ENCODE data around the gene CA4.

DNA sequence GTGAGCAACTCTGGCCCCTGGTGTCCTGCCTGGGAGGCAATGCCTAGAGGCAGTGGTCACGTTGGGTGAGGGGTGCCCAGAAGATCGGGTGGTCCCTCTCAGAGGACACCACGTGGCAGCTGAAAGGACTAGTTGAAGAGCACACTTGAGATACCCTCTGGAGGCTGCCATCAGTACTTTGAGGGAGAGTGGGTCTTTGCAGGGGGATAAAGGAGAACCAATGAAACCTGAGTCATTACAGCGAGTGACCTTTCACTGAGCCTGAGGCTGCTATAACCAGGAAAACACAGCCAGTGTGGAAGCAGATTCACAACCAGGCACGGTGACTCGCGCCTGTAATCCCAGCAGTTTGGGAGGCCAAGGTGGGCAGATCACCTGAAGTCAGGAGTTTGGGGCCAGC is 18.9 kb downstream of the CA4 start:
- TF ChIP-seq, protein P1, sequence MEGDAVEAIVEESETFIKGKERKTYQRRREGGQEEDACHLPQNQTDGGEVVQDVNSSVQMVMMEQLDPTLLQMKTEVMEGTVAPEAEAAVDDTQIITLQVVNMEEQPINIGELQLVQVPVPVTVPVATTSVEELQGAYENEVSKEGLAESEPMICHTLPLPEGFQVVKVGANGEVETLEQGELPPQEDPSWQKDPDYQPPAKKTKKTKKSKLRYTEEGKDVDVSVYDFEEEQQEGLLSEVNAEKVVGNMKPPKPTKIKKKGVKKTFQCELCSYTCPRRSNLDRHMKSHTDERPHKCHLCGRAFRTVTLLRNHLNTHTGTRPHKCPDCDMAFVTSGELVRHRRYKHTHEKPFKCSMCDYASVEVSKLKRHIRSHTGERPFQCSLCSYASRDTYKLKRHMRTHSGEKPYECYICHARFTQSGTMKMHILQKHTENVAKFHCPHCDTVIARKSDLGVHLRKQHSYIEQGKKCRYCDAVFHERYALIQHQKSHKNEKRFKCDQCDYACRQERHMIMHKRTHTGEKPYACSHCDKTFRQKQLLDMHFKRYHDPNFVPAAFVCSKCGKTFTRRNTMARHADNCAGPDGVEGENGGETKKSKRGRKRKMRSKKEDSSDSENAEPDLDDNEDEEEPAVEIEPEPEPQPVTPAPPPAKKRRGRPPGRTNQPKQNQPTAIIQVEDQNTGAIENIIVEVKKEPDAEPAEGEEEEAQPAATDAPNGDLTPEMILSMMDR (IDR thresholded peaks at IDR 0.05; ENCODE audit: poor library complexity), result no peak
- TF ChIP-seq EZH2 (IDR thresholded peaks at IDR 0.05; ENCODE audit: borderline replicate concordance), result no peak

Measured in hepatocyte (in vitro differentiated cells).